Lung (tissue), 12 donors: ENCODE data around the gene RAB9B. TPM values are rescaled to one million over a fixed set of nuclear protein-coding genes. Genes with fewer than 3 reads are reported as not detected.
"Not testable (repeated sequence)": the region's sequence is repeated elsewhere in the genome, so short reads cannot be mapped to it uniquely, and the experiment has no call there.

ENCODE experiments used
- ATAC-seq: fragments of 200-7000 bp; cut with Tn5 transposase; one replicate; pipeline ENCODE4 v1.9.1; 2020; ENCODE audit warnings: moderate number of reproducible peaks; ENCODE audit not compliant: insufficient read depth, low FRiP score
- DNase-seq, 3 donors: peaks; one replicate each; pipeline ENCODE4 v3.0.0-alpha.2; 2013 to 2017
- H3K27ac ChIP-seq, 2 donors: one replicate each; pipeline ENCODE4 v1.5.1; 2013; ENCODE audit warnings: mild to moderate bottlenecking in 2 of 2, moderate library complexity in 2 of 2, control low read depth in 1 of 2, inconsistent platforms in 1 of 2, low read depth in 1 of 2, low read length in 1 of 2
- H3K27me3 ChIP-seq, 3 donors: one replicate each; pipeline ENCODE4 v1.5.1; 2013; ENCODE audit warnings: low read length in 2 of 3; ENCODE audit not compliant: control insufficient read depth in 3 of 3, insufficient read depth in 3 of 3
- H3K36me3 ChIP-seq, 4 donors: one replicate each; pipeline ENCODE4 v1.5.1; 2013; ENCODE audit warnings: low read length in 4 of 4, mild to moderate bottlenecking in 1 of 4, moderate library complexity in 1 of 4; ENCODE audit not compliant: control insufficient read depth in 4 of 4, insufficient read depth in 4 of 4
- H3K4me1 ChIP-seq, 5 donors: one replicate each; pipeline ENCODE4 v1.5.1; 2013; ENCODE audit warnings: low read length in 5 of 5, mild to moderate bottlenecking in 2 of 5, moderate library complexity in 1 of 5; ENCODE audit not compliant: control insufficient read depth in 5 of 5, insufficient read depth in 5 of 5
- H3K4me3 ChIP-seq: one replicate; pipeline ENCODE4 v1.5.1; 2013; ENCODE audit warnings: mild to moderate bottlenecking, control low read depth, moderate library complexity
- H3K9ac ChIP-seq, 2 donors: one replicate each; pipeline ENCODE4 v1.5.1; 2013; ENCODE audit warnings: low read length in 2 of 2, control low read depth in 1 of 2; ENCODE audit not compliant: insufficient read depth in 1 of 2
- H3K9me3 ChIP-seq, 4 donors: one replicate each; pipeline ENCODE4 v1.5.1; 2013; ENCODE audit warnings: low read length in 3 of 4, mild to moderate bottlenecking in 1 of 4, moderate library complexity in 1 of 4; ENCODE audit not compliant: control insufficient read depth in 4 of 4, insufficient read depth in 3 of 4
- WGBS, 2 donors: extraction: QIAGEN DNeasy Blood & Tissue Kit; methylation state at CpG; one replicate each; pipeline ENCODE4 v1.1.7; 2013; 5-methylcytosine and 5-hydroxymethylcytosine counted together
- polyA plus RNA-seq, 2 donors: library from polyadenylated mRNA; stranded (reverse); fragments of 200-250 nt; gene quantifications; one replicate each; pipeline ENCODE4 v1.2.1, GENCODE V29; 2013
- total RNA-seq, 2 donors: library from RNA; depleted of rRNA in 1 of 2; stranded (reverse); fragments of >200 nt in 1 of 2; gene quantifications; one replicate each; pipeline ENCODE4 v1.2.1, GENCODE V29; 2014 to 2021
- TF ChIP-seq, protein P1 (sequence below): IDR thresholded peaks from 2 replicates; pipeline ENCODE4 v1.5.1; 2012; ENCODE audit warnings: mild to moderate bottlenecking; ENCODE audit errors: control extremely low read depth, extremely low read depth
- donor health status: control.
- donor health status: control.
- donor health status: Bipolar disorder and iron deficiency.
- donor health status: healthy.
- donor health status: DM: yes; HTN: yes; CAD: no.

Gene RAB9B
- total and polyA plus RNA-seq, 4 donors, result 0.16 to 3.3 (median 0.46) TPM

DNA sequence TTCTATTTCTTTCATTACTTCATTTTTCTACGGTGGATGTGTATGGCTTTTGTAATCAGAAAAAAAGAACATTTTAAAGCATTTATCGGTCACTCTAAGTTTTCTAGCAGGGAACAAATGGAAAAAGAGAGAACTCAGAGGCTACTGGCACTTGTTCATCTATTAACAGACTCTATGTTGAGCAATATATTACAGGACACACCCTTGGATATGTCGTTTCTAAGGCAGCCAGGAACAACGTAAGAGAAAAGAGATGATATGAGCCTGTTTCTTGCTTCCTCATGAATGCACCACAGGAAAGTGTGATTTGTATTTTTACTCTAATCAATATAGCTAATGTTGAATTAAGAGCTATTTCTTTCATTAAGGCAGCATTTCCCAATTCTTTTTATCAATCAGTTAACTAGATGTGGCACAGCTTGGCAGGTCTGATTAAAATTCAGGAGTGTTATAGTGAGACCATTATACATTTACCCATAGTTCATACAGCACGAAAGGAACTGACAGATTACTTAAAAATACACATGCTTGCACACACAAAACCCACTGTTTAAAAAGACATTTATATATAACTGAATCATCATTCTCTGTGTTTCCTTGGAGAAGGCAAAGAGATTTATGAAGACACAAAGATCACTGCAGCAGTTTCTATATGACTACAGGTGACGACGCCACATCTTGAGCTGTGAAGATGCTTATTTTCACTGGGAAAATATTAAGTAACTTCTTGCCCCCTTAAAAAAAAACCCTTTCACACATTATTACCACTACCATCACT lies 13.0 kb downstream of the RAB9B start:
- Histone ChIP-seq H3K9me3 (no peaks in the 10 kb centered on the region), H3K4me3 (no peak overlapping the region), H3K27ac (no peak overlapping the region), H3K27me3 (peaks cover 3 to 31% (median 3%) of the 10 kb centered on the region in 3 donors), H3K9ac (no peak overlapping the region), H3K36me3 (no peaks in the 10 kb centered on the region), H3K4me1 (no peaks in the 10 kb centered on the region)
- DNase-seq, result no peak
- ATAC-seq, result no peak
- TF ChIP-seq, protein P1, sequence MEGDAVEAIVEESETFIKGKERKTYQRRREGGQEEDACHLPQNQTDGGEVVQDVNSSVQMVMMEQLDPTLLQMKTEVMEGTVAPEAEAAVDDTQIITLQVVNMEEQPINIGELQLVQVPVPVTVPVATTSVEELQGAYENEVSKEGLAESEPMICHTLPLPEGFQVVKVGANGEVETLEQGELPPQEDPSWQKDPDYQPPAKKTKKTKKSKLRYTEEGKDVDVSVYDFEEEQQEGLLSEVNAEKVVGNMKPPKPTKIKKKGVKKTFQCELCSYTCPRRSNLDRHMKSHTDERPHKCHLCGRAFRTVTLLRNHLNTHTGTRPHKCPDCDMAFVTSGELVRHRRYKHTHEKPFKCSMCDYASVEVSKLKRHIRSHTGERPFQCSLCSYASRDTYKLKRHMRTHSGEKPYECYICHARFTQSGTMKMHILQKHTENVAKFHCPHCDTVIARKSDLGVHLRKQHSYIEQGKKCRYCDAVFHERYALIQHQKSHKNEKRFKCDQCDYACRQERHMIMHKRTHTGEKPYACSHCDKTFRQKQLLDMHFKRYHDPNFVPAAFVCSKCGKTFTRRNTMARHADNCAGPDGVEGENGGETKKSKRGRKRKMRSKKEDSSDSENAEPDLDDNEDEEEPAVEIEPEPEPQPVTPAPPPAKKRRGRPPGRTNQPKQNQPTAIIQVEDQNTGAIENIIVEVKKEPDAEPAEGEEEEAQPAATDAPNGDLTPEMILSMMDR, result no peak
- WGBS, 2 donors, result 59 to 63% methylated on average over 7 of the region's 7 CpGs

DNA sequence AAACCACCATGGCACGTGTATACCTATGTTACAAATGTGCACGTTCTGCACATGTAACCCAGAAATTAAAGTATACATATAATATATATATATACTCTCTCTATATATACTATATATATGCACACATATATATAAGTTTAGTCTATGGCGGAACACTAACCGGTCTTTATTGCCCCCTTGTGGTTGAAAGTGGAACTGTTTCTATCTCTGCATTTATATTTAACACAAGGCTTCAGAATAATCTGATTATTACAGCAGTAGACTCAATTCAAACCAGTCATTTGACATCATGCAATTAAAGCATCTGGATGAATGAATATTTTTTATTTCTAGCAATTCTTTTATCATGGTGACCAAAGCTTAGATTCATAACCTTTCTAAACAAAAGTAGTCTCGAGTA lies 14.6 kb downstream of the RAB9B start:
- 20 to 27% methylated on average over 5 of the region's 5 CpGs for WGBS, 2 donors
- no peak for ATAC-seq
- TF ChIP-seq, protein P1, result peak; percentile 59

DNA sequence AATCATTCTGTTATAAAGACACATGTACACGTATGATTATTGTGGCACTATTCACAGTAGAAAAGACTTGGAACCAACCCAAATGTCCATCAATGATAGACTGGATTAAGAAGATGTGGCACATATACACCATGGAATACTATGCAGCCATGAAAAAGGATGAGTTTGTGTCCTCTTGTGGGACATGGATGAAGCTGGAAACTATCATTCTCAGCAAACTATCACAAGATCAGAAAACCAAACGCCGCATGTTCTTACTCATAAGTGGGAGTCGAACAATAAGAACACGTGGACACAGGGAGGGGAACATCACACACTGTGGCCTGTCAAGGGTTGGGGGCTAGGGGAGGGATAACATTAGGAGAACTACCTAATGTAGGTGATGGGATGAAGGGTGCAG lies 15.0 kb downstream of the RAB9B start:
- H3K4me1 ChIP-seq, ATAC-seq, H3K9me3 ChIP-seq, H3K36me3 ChIP-seq, H3K9ac ChIP-seq, H3K27ac ChIP-seq, H3K4me3 ChIP-seq: not testable (repeated sequence)
- 43 to 47% methylated on average over 5 of the region's 5 CpGs for WGBS, 2 donors
- peaks cover 0 to 34% (median 3%) of the 10 kb centered on the region in 3 donors for H3K27me3 ChIP-seq
- peak in 1 of 3 donors; percentile 2 for DNase-seq

More for the DNA sequence above, 14.6 kb downstream of the RAB9B start:
- no peaks in the 10 kb centered on the region for H3K36me3 ChIP-seq
- no peak overlapping the region for H3K9ac ChIP-seq
- H3K4me3 ChIP-seq, result no peak overlapping the region
- peaks cover 0 to 30% (median 3%) of the 10 kb centered on the region in 3 donors for H3K27me3 ChIP-seq
- H3K4me1 ChIP-seq, result no peaks in the 10 kb centered on the region
- DNase-seq, result peak in 2 of 3 donors; percentile 73 to 79
- H3K27ac ChIP-seq, result no peak overlapping the region
- no peaks in the 10 kb centered on the region for H3K9me3 ChIP-seq

DNA sequence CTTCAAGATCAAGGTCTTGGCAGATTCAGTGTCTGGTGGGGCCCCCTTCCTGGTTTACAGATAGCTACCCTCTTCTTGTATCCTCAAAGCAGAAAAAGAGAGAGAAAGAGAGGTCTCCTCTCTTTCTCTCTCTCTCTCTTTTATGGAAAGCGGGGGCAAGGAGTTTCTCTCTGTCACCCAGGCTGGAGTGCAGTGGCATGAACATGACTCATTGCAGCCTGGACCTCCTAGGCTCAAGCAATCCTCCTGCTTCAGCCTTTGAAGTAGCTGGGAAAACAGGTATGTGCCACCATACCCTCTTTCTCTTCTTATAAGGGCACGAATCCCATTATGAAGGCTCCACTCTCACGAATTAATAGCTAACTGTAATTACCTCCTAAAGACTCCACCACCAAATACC lies 20.2 kb downstream of the RAB9B start:
- Histone ChIP-seq H3K4me1 (no peaks in the 10 kb centered on the region), H3K4me3 (no peak overlapping the region), H3K9me3 (no peaks in the 10 kb centered on the region), H3K27me3 (peaks cover 4 to 43% (median 6%) of the 10 kb centered on the region in 3 donors), H3K27ac (no peak overlapping the region), H3K9ac (no peak overlapping the region), H3K36me3 (no peaks in the 10 kb centered on the region)
- TF ChIP-seq, protein P1, result no peak
- 63 to 84% methylated on average over 3 of the region's 3 CpGs for WGBS, 2 donors
- no peak for ATAC-seq
- DNase-seq, result no peak
